IMR-90 (cell line): Measurements from ENCODE around the gene TMEM139. TPM values are rescaled to one million over a fixed set of nuclear protein-coding genes. Genes with fewer than 3 reads are reported as not detected.

ENCODE experiments used
- ATAC-seq: fragments of 200-7000 bp; cut with Tn5 transposase; 2 replicates; pipeline ENCODE4 v1.9.1; 2020; ENCODE audit warnings: low read depth, mild to moderate bottlenecking, moderate library complexity
- BruUV-seq: library from RNA; stranded (reverse); fragments of 400-500 nt; replicated peaks from 2 replicates; lab custom pipeline; 2021; lab: Mats Ljungman, UMichigan
- CTCF ChIA-PET: fragments of 300-600 bp; formaldehyde crosslinking; extraction: SDS; loops from one replicate; lab custom pipeline; 2021; ENCODE audit warnings: antibody characterized with exemption; lab: Yijun Ruan, JAX
- POLR2A ChIA-PET: fragments of 300-600 bp; sonication (Branson Sonifier 250); formaldehyde crosslinking; loops from one replicate; lab custom pipeline; 2022; ENCODE audit warnings: antibody characterized with exemption; ENCODE audit not compliant: unreplicated experiment; lab: Charles Lee
- DNase-seq: peaks from one replicate; pipeline ENCODE4 v3.0.0; 2013
- H2AFZ ChIP-seq: replicated peaks from 2 replicates; pipeline ENCODE3; 2013; ENCODE audit warnings: low read length, mild to moderate bottlenecking; ENCODE audit not compliant: poor library complexity
- H2AK5ac ChIP-seq: 2 replicates; pipeline ENCODE4 v1.6.1; 2013; ENCODE audit warnings: low read depth, low read length, inconsistent platforms
- H2AK9ac ChIP-seq: replicated peaks from 2 replicates; pipeline ENCODE3; 2013; ENCODE audit warnings: mild to moderate bottlenecking, low read depth, low read length, moderate library complexity; ENCODE audit not compliant: poor library complexity
- H2BK120ac ChIP-seq: 2 replicates; pipeline ENCODE4 v1.6.1; 2013; ENCODE audit warnings: low read depth, low read length, inconsistent platforms
- H2BK15ac ChIP-seq: 3 replicates; pipeline ENCODE4 v1.6.1; 2013; ENCODE audit warnings: low read depth, low read length, inconsistent platforms
- H2BK20ac ChIP-seq: 2 replicates; pipeline ENCODE4 v1.6.1; 2013; ENCODE audit warnings: low read depth, mild to moderate bottlenecking, inconsistent platforms, low read length, moderate library complexity
- H2BK5ac ChIP-seq: 2 replicates; pipeline ENCODE4 v1.6.1; 2013; ENCODE audit warnings: mild to moderate bottlenecking, low read depth, low read length, inconsistent platforms; ENCODE audit not compliant: poor library complexity, severe bottlenecking
- H3K14ac ChIP-seq: replicated peaks from 2 replicates; pipeline ENCODE4 v1.6.1; 2013; ENCODE audit warnings: low read depth, low read length, inconsistent platforms
- H3K18ac ChIP-seq: 2 replicates; pipeline ENCODE4 v1.6.1; 2013; ENCODE audit warnings: low read depth, low read length, control low read depth
- H3K23ac ChIP-seq: 2 replicates; pipeline ENCODE4 v1.6.1; 2013; ENCODE audit warnings: low read depth, low read length, inconsistent platforms
- H3K27ac ChIP-seq: 2 replicates; pipeline ENCODE4 v1.5.1; 2013; ENCODE audit warnings: mild to moderate bottlenecking, control low read depth, low read length; ENCODE audit not compliant: insufficient read depth
- H3K27me3 ChIP-seq: 2 replicates; pipeline ENCODE4 v1.6.1; 2013; ENCODE audit warnings: low read length; ENCODE audit not compliant: control insufficient read depth, insufficient read depth
- H3K36me3 ChIP-seq: 2 replicates; pipeline ENCODE4 v1.6.1; 2013; ENCODE audit warnings: low read length, mixed read lengths; ENCODE audit not compliant: control insufficient read depth, insufficient read depth
- H3K4ac ChIP-seq: 2 replicates; pipeline ENCODE4 v1.6.1; 2013; ENCODE audit warnings: low read depth, low read length, inconsistent platforms
- H3K4me1 ChIP-seq: 2 replicates; pipeline ENCODE4 v1.6.1; 2013; ENCODE audit warnings: low read length, mixed read lengths; ENCODE audit not compliant: control insufficient read depth, insufficient read depth
- H3K4me2 ChIP-seq: 2 replicates; pipeline ENCODE4 v1.6.1; 2013; ENCODE audit warnings: low read depth, mild to moderate bottlenecking, control low read depth, low read length, moderate library complexity
- H3K4me3 ChIP-seq: 2 replicates; pipeline ENCODE4 v1.5.1; 2013; ENCODE audit warnings: low read depth, mild to moderate bottlenecking, control low read depth, low read length, moderate library complexity; ENCODE audit not compliant: insufficient read depth
- H3K56ac ChIP-seq: 2 replicates; pipeline ENCODE4 v1.6.1; 2013; ENCODE audit warnings: low read length, inconsistent platforms; ENCODE audit not compliant: insufficient read depth; ENCODE audit errors: extremely low read depth
- H3K79me1 ChIP-seq, 2 experiments: 2 replicates each; pipeline ENCODE4 v1.6.1; 2013; ENCODE audit warnings: low read length in 2 of 2, inconsistent platforms in 1 of 2, low read depth in 1 of 2
- H3K9ac ChIP-seq: 2 replicates; pipeline ENCODE4 v1.6.1; 2013; ENCODE audit warnings: low read depth, low read length, control low read depth
- H3K9me1 ChIP-seq: 2 replicates; pipeline ENCODE4 v1.6.1; 2013; ENCODE audit warnings: low read length, inconsistent platforms; ENCODE audit not compliant: insufficient read depth
- H3K9me3 ChIP-seq: 2 replicates; pipeline ENCODE4 v1.6.1; 2013; ENCODE audit warnings: low read length; ENCODE audit not compliant: control insufficient read depth, insufficient read depth
- H4K20me1 ChIP-seq: 2 replicates; pipeline ENCODE4 v1.6.1; 2013; ENCODE audit warnings: low read length, inconsistent platforms; ENCODE audit not compliant: insufficient read depth
- H4K5ac ChIP-seq: 2 replicates; pipeline ENCODE4 v1.6.1; 2013; ENCODE audit warnings: mild to moderate bottlenecking, low read depth, low read length, control low read depth
- H4K8ac ChIP-seq, 2 experiments: 2 replicates each; pipeline ENCODE4 v1.6.1; 2013; ENCODE audit warnings: low read depth in 2 of 2, low read length in 2 of 2, control low read depth in 1 of 2, inconsistent platforms in 1 of 2
- H4K91ac ChIP-seq: 2 replicates; pipeline ENCODE4 v1.6.1; 2013; ENCODE audit warnings: low read depth, low read length, inconsistent platforms; ENCODE audit not compliant: insufficient read depth
- BHLHE40 ChIP-seq: fragments of 150-350 bp; IDR thresholded peaks from 2 replicates; pipeline ENCODE4 v1.6.1; 2016; ENCODE audit warnings: mild to moderate bottlenecking, low read depth, low read length
- CEBPB ChIP-seq: IDR thresholded peaks from 2 replicates; pipeline ENCODE4 v1.6.1; 2012; ENCODE audit warnings: low read depth, low read length, improper control_type of control experiment
- CHD1 ChIP-seq: IDR thresholded peaks from 2 replicates; pipeline ENCODE4 v1.6.1; 2012; ENCODE audit warnings: low read depth, low read length, improper control_type of control experiment
- FOS ChIP-seq: fragments of 150-350 bp; IDR thresholded peaks from 2 replicates; pipeline ENCODE4 v1.6.1; 2016; ENCODE audit warnings: low read depth, low read length
- MAFK ChIP-seq: IDR thresholded peaks from 2 replicates; pipeline ENCODE4 v1.6.1; 2012; ENCODE audit warnings: low read depth, low read length, improper control_type of control experiment
- NFE2L2 ChIP-seq: fragments of 150-350 bp; IDR thresholded peaks from 2 replicates; pipeline ENCODE4 v1.6.1; 2016; ENCODE audit warnings: low read depth, mild to moderate bottlenecking, low read length
- POLR2A ChIP-seq: IDR thresholded peaks from 2 replicates; pipeline ENCODE4 v1.6.1; 2012; ENCODE audit warnings: mild to moderate bottlenecking, low read depth, low read length
- RAD21 ChIP-seq: IDR thresholded peaks from 2 replicates; pipeline ENCODE4 v1.6.1; 2012; ENCODE audit warnings: low read length, improper control_type of control experiment
- RCOR1 ChIP-seq: IDR thresholded peaks from 2 replicates; pipeline ENCODE4 v1.6.1; 2012; ENCODE audit warnings: mild to moderate bottlenecking, low read length, improper control_type of control experiment; ENCODE audit not compliant: insufficient replicate concordance
- RFX5 ChIP-seq: IDR thresholded peaks from 2 replicates; pipeline ENCODE4 v1.8.0; 2012; ENCODE audit warnings: low read depth, mild to moderate bottlenecking, low read length, moderate library complexity
- SMC3 ChIP-seq: fragments of 150-350 bp; IDR thresholded peaks from 2 replicates; pipeline ENCODE4 v1.6.1; 2016; ENCODE audit warnings: low read depth, mild to moderate bottlenecking, antibody characterized with exemption, low read length, moderate library complexity
- WGBS, 2 experiments: methylation state at CpG; one replicate each; pipeline versions ENCODE4 v1.1.5 to v1.1.7; 2013; ENCODE audit warnings: missing lambda C conversion rate in 2 of 2; ENCODE audit not compliant: insufficient read length in 1 of 2; ENCODE audit errors: extremely low coverage in 2 of 2; 5-methylcytosine and 5-hydroxymethylcytosine counted together
- dilution Hi-C: fragments of 300-500 bp; cut with HindIII; formaldehyde crosslinking; loops from one replicate; pipeline ENCODE4 v1.14.3; 2018; ENCODE audit warnings: low sequenced_read_pairs; ENCODE audit not compliant: unreplicated experiment
- in situ Hi-C: fragments of 300-500 bp; cut with MboI; formaldehyde crosslinking; loops from 3 replicates; pipeline ENCODE4 v1.14.3; 2019; ENCODE audit warnings: low sequenced_read_pairs, inconsistent platforms, mixed read lengths
- intact Hi-C: fragments of 100-400 bp; cut with micrococcal nuclease; formaldehyde crosslinking; loops from 2 replicates; pipeline ENCODE4 v1.10.0; 2022
- polyA plus RNA-seq, 3 experiments: library from polyadenylated mRNA; depleted of rRNA; stranded (reverse); fragments of >200 nt; gene quantifications; 2 replicates each; pipeline ENCODE4 v1.2.3, GENCODE V29; 2012; ENCODE audit warnings: low replicate concordance in 1 of 3
- total RNA-seq: library from RNA; depleted of rRNA; stranded (reverse); fragments of >200 nt; gene quantifications from 2 replicates; pipeline ENCODE4 v1.2.3, GENCODE V29; 2012
- TF ChIP-seq, protein P1 (sequence below): fragments of 150-350 bp; IDR thresholded peaks from 2 replicates; pipeline ENCODE4 v1.6.1; 2017; ENCODE audit warnings: mild to moderate bottlenecking, antibody characterized with exemption, low read length, low read depth
- TF ChIP-seq, protein P2 (sequence below): conservative IDR thresholded peaks from 2 replicates; pipeline ENCODE4 v1.5.1; 2012; ENCODE audit warnings: mild to moderate bottlenecking, low read depth, low read length, improper control_type of control experiment
- TF ChIP-seq, protein P3 (sequence below): fragments of 150-350 bp; IDR thresholded peaks from 2 replicates; pipeline ENCODE4 v1.6.1; 2016; ENCODE audit warnings: low read depth, mild to moderate bottlenecking, low read length, moderate library complexity, borderline replicate concordance

TMEM139 gene
- total and polyA plus RNA-seq, 2 of the 4 experiments (the other 2 are of a cell fraction), result 0.07 TPM; not detected in 1

DNA sequence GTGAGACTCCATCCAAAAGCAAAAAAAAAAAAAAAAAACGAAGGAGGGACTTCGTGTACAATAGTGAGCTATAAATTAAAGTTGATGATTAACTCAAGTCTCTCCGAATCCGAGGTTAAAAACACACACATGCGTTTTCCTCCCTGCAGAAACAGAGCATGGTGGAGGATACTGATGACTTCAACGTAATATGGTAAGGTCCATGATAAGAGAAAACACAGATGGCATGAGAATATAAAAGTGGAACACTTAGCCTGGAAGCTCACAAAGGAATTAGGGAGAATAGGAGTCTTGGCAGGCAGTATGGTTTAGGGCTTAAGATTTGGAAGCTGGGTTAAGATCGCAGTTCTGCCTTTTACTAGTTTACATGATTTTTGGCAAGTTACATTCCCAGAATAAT is 41.6 kb upstream of the TMEM139 start:
- H3K27me3 ChIP-seq, result peaks cover 11% of the 10 kb centered on the region
- ChIA-PET POLR2A (no interaction called here), CTCF (interaction anchor here (0.6 kb wide), 1 partner anchor 48 kb away, joined by 3 read pairs; no protein-coding TSS in a partner anchor)
- no peak overlapping the region for H3K4me2 ChIP-seq
- H4K8ac ChIP-seq, result no peak overlapping the region
- no peak overlapping the region for H4K5ac ChIP-seq
- no peak overlapping the region for H3K9ac ChIP-seq
- no peak overlapping the region for H3K4ac ChIP-seq
- no peak overlapping the region for H4K91ac ChIP-seq
- no peak overlapping the region for H2AK9ac ChIP-seq
- H3K23ac ChIP-seq, result no peak overlapping the region
- no peaks in the 10 kb centered on the region for H4K20me1 ChIP-seq
- intact Hi-C loops, result loop anchor here (5.0 kb wide), 1 partner anchor 139 kb away; the partner anchor contains the start of gene ZYX
- no peaks in the 10 kb centered on the region for H3K79me1 ChIP-seq
- no peak overlapping the region for H2AK5ac ChIP-seq
- no peak overlapping the region for H3K4me3 ChIP-seq
- WGBS, 2 experiments, result no CpG with 5 or more reads among the region's 7 CpGs
- no peak overlapping the region for H3K27ac ChIP-seq
- no peak overlapping the region for H2BK15ac ChIP-seq
- no peak overlapping the region for H2AFZ ChIP-seq
- dilution Hi-C loops, result no loop called here
- BruUV-seq, result no TSS peak
- DNase-seq, result no peak
- ATAC-seq, result no peak
- no peak overlapping the region for H3K18ac ChIP-seq
- peaks cover 4% of the 10 kb centered on the region; the same call in 1 of the 2 replicates for H3K4me1 ChIP-seq
- TF ChIP-seq FOS, result no peak
- no peak for TF ChIP-seq NFE2L2
- no peak for TF ChIP-seq RAD21
- no peak for TF ChIP-seq CHD1
- TF ChIP-seq MAFK, result no peak
- TF ChIP-seq RFX5, result no peak
- TF ChIP-seq POLR2A, result no peak
- no peak for TF ChIP-seq SMC3
- TF ChIP-seq RCOR1, result no peak
- TF ChIP-seq CEBPB, result no peak
- TF ChIP-seq, protein P1, sequence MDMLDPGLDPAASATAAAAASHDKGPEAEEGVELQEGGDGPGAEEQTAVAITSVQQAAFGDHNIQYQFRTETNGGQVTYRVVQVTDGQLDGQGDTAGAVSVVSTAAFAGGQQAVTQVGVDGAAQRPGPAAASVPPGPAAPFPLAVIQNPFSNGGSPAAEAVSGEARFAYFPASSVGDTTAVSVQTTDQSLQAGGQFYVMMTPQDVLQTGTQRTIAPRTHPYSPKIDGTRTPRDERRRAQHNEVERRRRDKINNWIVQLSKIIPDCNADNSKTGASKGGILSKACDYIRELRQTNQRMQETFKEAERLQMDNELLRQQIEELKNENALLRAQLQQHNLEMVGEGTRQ, result no peak
- TF ChIP-seq, protein P2, sequence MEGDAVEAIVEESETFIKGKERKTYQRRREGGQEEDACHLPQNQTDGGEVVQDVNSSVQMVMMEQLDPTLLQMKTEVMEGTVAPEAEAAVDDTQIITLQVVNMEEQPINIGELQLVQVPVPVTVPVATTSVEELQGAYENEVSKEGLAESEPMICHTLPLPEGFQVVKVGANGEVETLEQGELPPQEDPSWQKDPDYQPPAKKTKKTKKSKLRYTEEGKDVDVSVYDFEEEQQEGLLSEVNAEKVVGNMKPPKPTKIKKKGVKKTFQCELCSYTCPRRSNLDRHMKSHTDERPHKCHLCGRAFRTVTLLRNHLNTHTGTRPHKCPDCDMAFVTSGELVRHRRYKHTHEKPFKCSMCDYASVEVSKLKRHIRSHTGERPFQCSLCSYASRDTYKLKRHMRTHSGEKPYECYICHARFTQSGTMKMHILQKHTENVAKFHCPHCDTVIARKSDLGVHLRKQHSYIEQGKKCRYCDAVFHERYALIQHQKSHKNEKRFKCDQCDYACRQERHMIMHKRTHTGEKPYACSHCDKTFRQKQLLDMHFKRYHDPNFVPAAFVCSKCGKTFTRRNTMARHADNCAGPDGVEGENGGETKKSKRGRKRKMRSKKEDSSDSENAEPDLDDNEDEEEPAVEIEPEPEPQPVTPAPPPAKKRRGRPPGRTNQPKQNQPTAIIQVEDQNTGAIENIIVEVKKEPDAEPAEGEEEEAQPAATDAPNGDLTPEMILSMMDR, result no peak
- TF ChIP-seq BHLHE40, result no peak
- TF ChIP-seq, protein P3, sequence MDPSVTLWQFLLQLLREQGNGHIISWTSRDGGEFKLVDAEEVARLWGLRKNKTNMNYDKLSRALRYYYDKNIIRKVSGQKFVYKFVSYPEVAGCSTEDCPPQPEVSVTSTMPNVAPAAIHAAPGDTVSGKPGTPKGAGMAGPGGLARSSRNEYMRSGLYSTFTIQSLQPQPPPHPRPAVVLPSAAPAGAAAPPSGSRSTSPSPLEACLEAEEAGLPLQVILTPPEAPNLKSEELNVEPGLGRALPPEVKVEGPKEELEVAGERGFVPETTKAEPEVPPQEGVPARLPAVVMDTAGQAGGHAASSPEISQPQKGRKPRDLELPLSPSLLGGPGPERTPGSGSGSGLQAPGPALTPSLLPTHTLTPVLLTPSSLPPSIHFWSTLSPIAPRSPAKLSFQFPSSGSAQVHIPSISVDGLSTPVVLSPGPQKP, result no peak
- H3K9me1 ChIP-seq, result no peaks in the 10 kb centered on the region
- H3K9me3 ChIP-seq, result no peaks in the 10 kb centered on the region
- no peak overlapping the region for H2BK5ac ChIP-seq
- no peak overlapping the region for H2BK120ac ChIP-seq
- H3K36me3 ChIP-seq, result no peaks in the 10 kb centered on the region
- in situ Hi-C loops, result no loop called here
- no peak overlapping the region for H3K14ac ChIP-seq
- H3K56ac ChIP-seq, result no peak overlapping the region
- H2BK20ac ChIP-seq, result no peak overlapping the region
